GM18870 (cell line): ENCODE data around the gene ABCA1.
"Not testable (repeated sequence)": the region's sequence is repeated elsewhere in the genome, so short reads cannot be mapped to it uniquely, and the experiment has no call there.

ENCODE experiments used
- ATAC-seq: cut with Tn5 transposase; IDR thresholded peaks from one replicate; pipeline ENCODE4 v1.9.1; 2021; ENCODE audit warnings: moderate library complexity; ENCODE audit not compliant: unreplicated experiment

The ABCA1 gene

GRCh38 chr9:104772714-104773510 is 155.0 kb downstream of the ABCA1 start:
- peak; percentile 26 for ATAC-seq

DNA sequence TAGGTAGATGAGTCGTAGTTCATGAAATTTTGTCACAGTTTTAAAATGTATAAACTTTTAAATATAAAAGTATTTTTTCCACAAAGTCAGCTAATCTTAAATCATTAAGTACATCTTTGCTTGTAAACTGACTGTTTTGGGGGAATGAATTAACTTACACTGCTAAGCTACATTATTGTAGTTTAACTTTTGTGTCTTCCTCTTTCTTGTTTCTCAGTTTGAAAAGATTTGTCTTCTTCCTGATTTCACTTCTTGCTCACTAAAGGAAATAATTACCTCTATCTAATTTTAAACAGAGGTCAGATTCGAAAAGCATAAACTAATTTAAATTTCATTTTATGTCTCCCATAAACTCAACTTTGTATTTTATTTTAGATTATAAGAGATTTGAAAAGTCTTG is 158.3 kb downstream of the ABCA1 start:
- no peak for ATAC-seq

- ATAC-seq, result not testable (repeated sequence)
Measured at GRCh38 chr9:104769029-104769428, 158.9 kb downstream of the ABCA1 start.

DNA sequence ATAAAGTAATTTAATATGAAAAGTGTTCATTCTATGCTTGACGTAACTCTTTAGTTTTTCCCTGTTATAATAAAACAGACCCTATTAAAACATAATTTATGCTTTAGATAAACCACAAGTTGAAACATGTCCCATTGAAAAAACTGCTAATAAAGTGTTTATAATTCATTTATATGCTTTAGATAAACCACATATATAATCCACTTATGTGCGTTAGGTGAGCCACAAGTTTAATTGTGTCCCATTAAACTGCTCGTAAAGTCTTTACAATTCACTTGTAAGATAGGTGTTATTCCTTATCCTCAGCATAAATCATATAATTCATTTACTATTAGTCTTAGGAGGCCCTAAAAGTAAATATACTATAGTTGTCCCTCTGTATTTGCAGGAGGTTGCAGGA is 160.4 kb downstream of the ABCA1 start:
- no peak for ATAC-seq

- no peak for ATAC-seq
Measured at GRCh38 chr9:104766025-104766424, 161.9 kb downstream of the ABCA1 start.

DNA sequence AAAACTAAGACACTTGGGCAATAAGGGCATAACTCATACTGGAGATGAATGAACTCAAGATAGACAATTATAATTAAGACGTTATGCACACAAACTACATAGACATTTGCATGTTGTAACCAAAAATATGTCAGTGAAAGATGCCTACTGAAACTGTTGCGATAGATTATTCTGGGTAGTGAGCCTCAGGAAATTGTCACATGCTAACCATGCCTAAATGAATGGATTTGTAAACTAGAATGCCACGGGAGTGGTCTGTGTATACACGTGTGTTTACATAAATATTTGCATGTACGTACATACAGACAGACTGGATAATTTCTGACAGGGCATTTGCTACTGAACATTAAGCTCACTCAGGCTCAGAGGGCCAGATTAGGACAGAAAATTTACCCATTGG is 162.8 kb downstream of the ABCA1 start:
- ATAC-seq, result peak; percentile 48

DNA sequence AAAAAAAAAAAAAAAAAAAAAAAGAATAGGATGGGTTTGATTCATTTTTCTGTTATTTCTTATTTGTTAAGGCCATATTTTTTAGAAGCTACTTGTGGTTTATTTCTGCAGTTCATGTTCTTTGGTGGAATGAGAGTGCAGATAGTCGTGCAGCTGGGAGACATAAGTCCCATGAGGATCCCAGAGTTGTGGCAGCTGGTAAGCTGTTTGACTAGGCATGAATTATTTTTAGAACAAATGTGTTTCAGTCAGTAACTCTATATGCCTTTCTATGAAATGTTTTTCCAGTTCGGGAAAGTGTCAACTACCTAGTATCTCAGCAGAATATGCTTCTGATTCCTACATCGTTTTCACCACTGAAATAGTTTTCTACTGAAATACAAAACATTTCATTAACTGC is 169.0 kb downstream of the ABCA1 start:
- peak; percentile 54 for ATAC-seq

GRCh38 chr9:104750185-104750767 is 177.7 kb downstream of the ABCA1 start:
- peak; percentile 39 for ATAC-seq

DNA sequence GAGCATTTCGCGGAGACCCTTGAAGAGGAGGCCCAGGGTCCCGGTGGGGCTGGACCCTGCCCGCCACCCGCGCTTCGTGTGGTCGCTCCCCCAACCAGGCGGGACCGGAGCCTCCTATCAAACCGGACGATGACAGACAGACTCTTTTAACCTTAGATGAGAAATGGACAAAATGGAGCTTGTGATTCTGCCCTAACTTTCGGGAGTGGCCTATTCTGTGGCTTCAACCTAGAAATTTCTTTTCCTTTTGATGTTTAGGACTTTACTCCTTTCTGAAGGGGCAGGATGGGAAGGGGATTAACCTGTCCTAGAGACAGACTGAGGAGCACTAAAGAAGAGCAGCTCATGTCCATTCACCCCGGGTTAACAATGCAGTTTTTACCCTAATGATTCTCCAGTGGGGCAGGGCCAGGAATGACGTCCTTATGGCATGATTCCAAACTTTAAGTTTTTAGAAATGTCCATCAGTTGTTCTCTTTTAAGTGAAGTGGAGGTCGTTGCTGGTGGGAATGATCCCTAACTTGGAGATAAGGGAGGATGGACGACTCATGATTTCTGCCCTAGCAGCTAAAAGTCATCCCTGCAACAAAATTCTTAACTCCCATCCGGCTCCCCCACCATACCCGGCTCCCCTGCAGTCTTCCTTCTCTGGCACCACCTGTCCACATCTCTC is 179.5 kb downstream of the ABCA1 start:
- no peak for ATAC-seq

DNA sequence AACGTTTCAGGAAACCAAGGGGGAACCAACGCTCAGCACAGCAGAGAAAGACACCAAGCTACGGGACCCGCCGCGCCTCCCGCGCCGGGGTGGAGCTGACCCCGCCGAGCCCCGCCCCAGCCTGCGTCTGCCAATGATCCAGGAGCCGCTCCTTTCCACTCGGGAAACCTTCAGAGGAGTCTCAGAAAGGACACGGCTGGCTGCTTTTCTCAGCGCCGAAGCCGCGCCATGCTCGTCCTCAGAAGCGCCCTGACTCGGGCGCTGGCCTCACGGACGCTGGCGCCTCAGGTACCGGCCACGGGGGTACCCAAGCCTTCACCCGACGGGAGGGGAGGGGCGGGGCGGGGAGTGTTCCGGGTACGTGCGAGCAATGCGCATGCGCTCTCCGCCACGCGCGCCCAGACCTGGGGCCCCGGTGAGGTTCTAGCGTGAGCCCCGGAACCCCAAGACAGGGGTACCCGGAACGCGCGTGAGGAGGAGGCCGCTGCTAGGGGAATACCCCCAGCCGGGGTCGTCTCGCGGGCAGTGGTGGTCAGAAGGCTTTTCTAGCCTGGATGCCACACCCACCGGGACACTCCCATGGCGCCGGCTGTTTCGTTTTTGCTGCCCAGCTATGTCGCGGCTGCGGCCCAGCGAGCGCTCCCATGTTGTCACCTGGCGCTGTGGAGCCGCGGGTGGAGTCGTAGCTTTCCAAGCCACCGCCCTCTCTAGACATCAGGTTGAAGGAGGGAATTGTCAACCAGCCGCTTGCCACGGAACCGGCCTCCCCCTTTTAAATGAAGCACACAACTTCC is 180.2 kb downstream of the ABCA1 start, which contains the start of gene NIPSNAP3A:
TSS of gene NIPSNAP3A (plus strand) at position 119 of the 794 bp plus-strand sequence. CDS start at position 229, 110 bp downstream.
- ATAC-seq, result peak; percentile 70

DNA sequence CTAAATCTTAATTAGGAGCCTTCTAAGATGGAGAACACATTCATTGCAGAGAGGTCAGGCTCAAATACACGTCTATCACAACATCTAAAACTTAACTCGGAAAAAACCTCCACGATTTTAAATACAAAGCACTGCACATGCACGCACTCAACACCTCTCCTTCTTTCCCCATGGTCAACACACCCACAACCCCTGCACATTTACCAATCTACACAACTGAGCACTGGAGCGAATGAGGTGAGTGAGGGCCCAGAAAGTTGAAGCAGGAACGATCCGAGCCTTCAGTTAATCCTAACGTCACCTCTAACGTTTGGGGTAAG is 180.8 kb downstream of the ABCA1 start:
- no peak for ATAC-seq

- ATAC-seq, result no peak
Measured at GRCh38 chr9:104746798-104747197, 181.2 kb downstream of the ABCA1 start.

GRCh38 chr9:104746285-104746684 is 181.7 kb downstream of the ABCA1 start:
- no peak for ATAC-seq

GRCh38 chr9:104745852-104746251 is 182.1 kb downstream of the ABCA1 start:
- ATAC-seq, result no peak

DNA sequence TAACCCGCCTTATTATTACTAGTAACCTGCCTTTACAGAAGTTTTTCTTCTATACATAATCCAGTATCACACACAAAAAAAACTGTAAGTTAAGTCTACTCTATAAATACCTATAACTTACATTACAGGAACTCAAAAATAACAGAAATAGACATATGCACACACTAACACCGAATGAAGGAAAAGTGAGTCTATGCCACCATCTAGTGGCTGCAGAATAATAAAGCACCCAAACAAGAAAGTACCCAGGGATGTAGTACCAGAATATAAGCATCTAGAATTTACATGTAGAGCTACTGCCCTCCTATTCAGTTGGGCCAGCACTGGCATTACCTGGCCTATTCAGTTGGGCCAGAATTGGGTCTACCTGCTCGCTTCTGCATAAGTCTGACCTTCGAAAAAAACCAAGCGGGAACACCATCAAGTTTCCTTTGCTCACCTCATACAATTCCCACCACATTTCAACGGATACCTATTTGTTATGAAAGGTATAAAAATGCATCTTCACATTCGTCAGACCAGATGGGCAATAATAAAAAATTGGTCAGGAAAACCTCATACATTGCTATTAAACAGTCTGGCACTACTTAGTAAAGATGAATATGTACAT is 184.5 kb downstream of the ABCA1 start:
- peak; percentile 76 for ATAC-seq

DNA sequence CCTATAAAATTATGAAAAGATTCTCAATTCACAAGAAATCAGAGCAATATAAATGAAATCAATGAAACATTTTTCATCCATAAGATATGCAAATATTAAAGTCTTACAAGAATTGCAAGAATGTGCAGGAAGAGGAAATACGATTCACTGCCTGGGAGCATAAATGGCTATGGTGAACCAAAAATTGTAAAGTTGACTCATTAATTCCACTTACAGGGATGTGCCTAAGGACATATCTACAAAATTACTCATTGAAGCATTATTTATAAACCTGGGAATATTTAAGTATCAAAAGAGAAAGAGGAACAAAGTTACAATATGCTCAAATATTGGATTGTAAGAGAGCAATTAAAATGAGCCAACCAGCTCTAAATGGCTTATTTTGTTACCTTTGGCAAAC is 187.3 kb downstream of the ABCA1 start:
- no peak for ATAC-seq

DNA sequence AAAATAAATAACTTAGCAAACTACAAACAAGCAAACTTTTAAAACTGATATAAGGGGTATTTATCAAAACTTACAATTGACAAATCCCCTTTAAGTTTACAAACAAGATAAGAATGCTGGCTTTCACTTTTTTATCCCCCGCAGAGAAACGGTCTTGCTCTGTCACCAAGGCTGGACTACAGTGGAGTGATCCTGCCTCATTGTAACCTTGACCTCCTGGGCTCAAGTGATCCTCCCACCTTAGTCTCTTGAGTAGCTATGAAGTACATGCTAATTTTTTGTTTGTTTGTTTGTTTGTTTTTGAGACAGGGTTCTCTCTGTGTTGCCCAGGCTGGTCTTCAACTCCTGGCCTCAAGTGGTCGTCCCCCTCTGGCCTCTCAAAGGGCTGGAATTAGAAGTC is 189.5 kb downstream of the ABCA1 start:
- ATAC-seq, result no peak
